Right lobe of liver (tissue), 6 donors: ENCODE measurements around the gene PCIF1. TPM values are rescaled to one million over a fixed set of nuclear protein-coding genes. Genes with fewer than 3 reads are reported as not detected.

Source experiments
- ATAC-seq, 4 donors: fragments of 200-7000 bp; cut with Tn5 transposase; one replicate each; pipeline ENCODE4 v1.9.1; 2020; ENCODE audit warnings: mild to moderate bottlenecking in 4 of 4, moderate library complexity in 4 of 4
- DNase-seq, 3 donors: peaks; one replicate each; pipeline ENCODE4 v3.0.0-alpha.2; 2020
- H3K27ac ChIP-seq, 3 donors: fragments of 200-600 bp; one replicate each; pipeline ENCODE4 v1.8.0; 2022
- H3K27me3 ChIP-seq, 2 donors: fragments of 200-600 bp; one replicate each; pipeline ENCODE4 v1.8.0; 2022
- H3K36me3 ChIP-seq, 4 donors: fragments of 200-600 bp; sonication (generic) in 1 of 4; one replicate each; pipeline versions ENCODE4 v1.5.1 to v1.8.0; 2017 to 2022; ENCODE audit warnings: control low read depth in 1 of 4
- H3K4me1 ChIP-seq, 4 donors: fragments of 200-600 bp; sonication (generic) in 1 of 4; one replicate each; pipeline versions ENCODE4 v1.5.1 to v1.8.0; 2017 to 2022; ENCODE audit warnings: control low read depth in 1 of 4
- H3K4me3 ChIP-seq, 3 donors: fragments of 200-600 bp; one replicate each; pipeline ENCODE4 v1.8.0; 2022
- H3K9me3 ChIP-seq, 4 donors: fragments of 200-600 bp; sonication (generic) in 1 of 4; one replicate each; pipeline versions ENCODE4 v1.5.1 to v1.8.0; 2017 to 2022; ENCODE audit warnings: control low read depth in 1 of 4
- POLR2A ChIP-seq: fragments of 450-650 bp; IDR thresholded peaks from one replicate; pipeline ENCODE4 v1.6.1; 2017; ENCODE audit warnings: antibody characterized with exemption, mild to moderate bottlenecking
- WGBS: methylation state at CpG from one replicate; pipeline ENCODE4 v1.1.6; 2018; ENCODE audit warnings: low coverage, low lambda C conversion rate; ENCODE audit not compliant: insufficient coverage; ENCODE audit errors: missing lambda C conversion rate; 5-methylcytosine and 5-hydroxymethylcytosine counted together
- intact Hi-C, 2 donors: fragments of 100-400 bp; cut with DNase I; formaldehyde crosslinking; loops; one replicate each; pipeline versions ENCODE4 v1.11.2 to v1.14.1; 2022
- total RNA-seq, 6 experiments: library from RNA; depleted of rRNA in 2 of 6; stranded (reverse); fragments of >200 nt in 2 of 6; fragmentation: NEBNext Ultra II Directional in 3 of 6; extraction: Animal tissue kit (Norgen Biotek cat#: 25700) in 3 of 6; gene quantifications; one replicate each; pipeline versions ENCODE4 v1.1.0 to v1.2.4, GENCODE V29; 2016 to 2023
- TF ChIP-seq, protein P1 (sequence below), 4 donors: fragments of 200-600 bp in 3 of 4; fragments of 450-650 bp in 1 of 4; IDR thresholded peaks; one replicate each; pipeline versions ENCODE4 v1.5.1 to v1.8.0; 2016 to 2022; ENCODE audit warnings: antibody characterized with exemption in 4 of 4, mild to moderate bottlenecking in 2 of 4
- donor health status: DM: no; HTN: yes; CAD: no.
- donor health status: DM: no; HTN: no; CAD: no.
- donor health status: DM: no; HTN: no; CAD: no.
- donor health status: DM: no; HTN: yes; CAD: no.
- donor health status: DM: no; HTN: yes; CAD: no.

Gene PCIF1
- total RNA-seq, 6 experiments from 2014 or later: 7.8 to 12.1 (median 9.5) TPM

DNA sequence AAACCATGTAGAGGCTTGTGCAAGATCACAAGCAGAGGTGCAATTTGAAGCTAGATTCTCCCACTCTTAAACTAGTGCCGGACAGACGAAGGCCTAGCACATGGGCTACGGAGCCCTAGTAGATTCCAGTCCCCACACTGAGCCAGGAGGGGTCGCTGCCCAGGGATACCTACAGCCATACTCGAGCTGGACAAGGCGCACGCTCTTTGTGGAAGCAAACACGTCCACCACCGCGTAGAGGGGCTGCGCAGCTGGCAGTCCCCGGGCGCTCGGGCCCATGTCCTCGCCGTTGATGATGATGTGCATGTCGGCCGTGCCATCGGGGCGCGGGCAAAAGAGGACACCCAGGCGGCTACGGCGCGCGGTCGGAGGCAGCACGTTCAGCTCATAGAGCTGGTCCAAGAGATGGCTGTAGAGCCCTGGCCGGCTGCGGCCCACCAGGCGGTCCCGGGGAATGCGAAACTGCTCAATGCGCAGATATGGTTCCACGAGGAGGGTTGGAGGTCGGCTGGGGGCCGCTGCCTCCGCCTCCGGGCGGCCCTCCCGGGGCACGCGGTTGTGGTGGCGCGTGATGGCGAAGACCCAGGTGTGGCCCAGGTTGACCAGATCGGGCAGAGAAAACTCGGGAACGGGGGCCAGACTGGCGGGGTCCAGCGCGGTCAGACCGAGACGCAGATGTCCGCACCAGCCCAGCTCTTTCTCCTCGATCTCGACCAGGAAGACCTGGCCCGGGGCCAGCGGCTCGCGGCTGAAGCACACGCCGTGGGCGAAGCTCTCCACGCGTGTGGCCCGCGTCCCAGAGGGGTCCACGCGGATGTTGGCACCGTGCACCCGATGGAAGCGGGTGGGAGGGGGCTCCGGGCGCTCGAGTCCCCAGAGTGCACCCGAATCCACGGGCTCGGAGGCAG is 44.2 kb upstream of the PCIF1 start:
- DNase-seq (peak; percentile 82 to 87 (median 86)), ATAC-seq (peak; percentile 71 to 81 (median 77))
- Histone ChIP-seq H3K36me3 (peaks cover 0 to 21% (median 9%) of the 10 kb centered on the region in 4 donors), H3K4me1 (peaks cover 0 to 38% (median 6%) of the 10 kb centered on the region in 4 donors), H3K9me3 (no peaks in the 10 kb centered on the region), H3K27me3 (no peaks in the 10 kb centered on the region), H3K4me3 (peak overlapping the region; percentile 75 to 93 (median 77)), H3K27ac (peak overlapping the region; percentile 75 to 82 (median 81))
- TF ChIP-seq, protein P1, sequence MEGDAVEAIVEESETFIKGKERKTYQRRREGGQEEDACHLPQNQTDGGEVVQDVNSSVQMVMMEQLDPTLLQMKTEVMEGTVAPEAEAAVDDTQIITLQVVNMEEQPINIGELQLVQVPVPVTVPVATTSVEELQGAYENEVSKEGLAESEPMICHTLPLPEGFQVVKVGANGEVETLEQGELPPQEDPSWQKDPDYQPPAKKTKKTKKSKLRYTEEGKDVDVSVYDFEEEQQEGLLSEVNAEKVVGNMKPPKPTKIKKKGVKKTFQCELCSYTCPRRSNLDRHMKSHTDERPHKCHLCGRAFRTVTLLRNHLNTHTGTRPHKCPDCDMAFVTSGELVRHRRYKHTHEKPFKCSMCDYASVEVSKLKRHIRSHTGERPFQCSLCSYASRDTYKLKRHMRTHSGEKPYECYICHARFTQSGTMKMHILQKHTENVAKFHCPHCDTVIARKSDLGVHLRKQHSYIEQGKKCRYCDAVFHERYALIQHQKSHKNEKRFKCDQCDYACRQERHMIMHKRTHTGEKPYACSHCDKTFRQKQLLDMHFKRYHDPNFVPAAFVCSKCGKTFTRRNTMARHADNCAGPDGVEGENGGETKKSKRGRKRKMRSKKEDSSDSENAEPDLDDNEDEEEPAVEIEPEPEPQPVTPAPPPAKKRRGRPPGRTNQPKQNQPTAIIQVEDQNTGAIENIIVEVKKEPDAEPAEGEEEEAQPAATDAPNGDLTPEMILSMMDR (IDR thresholded peaks at IDR 0.05): peak; percentile 53 to 75 (median 73)
- TF ChIP-seq POLR2A: peak; percentile 28
- intact Hi-C loops: loop anchor here in 1 of 2 donors (10.0 kb wide), 1 partner anchor 54 kb away; no protein-coding TSS in a partner anchor
- WGBS: under 1% methylated on average over 26 of the region's 79 CpGs

DNA sequence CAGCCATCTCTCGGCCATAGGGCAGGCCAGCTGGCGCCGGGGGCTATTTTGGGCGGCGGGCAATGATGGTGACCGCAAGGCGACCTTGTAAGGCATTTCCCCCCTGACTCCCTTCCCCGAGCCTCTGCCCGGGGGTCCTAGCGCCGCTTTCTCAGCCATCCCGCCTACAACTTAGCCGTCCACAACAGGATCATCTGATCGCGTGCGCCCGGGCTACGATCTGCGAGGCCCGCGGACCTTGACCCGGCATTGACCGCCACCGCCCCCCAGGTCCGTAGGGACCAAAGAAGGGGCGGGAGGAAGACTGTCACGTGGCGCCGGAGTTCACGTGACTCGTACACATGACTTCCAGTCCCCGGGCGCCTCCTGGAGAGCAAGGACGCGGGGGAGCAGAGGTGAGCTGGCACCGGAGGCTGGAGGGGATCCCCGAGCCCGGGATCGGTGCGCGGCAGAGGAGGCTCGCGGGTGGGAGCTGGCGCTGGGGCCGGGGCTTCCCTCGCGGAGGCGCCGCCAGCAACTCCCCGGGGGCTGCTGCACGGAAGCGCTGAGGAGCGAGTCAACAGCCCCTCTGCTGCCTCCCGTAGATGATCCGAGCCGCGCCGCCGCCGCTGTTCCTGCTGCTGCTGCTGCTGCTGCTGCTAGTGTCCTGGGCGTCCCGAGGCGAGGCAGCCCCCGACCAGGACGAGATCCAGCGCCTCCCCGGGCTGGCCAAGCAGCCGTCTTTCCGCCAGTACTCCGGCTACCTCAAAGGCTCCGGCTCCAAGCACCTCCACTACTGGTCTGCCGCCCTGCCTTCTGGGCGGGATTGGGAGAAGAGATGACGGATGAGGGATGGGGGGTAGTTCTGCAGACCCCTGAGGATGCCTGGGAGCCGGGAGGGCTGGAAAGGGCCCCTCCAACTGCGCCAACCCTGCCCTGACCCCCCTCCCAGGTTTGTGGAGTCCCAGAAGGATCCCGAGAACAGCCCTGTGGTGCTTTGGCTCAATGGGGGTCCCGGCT is 43.2 kb upstream of the PCIF1 start, which contains the start of the genes CTSA and NEURL2:
CTSA (plus strand) TSS at position 351 of the 999 bp plus-strand sequence; CDS start at position 585, 234 bp downstream.
NEURL2 (minus strand) TSS at position 224 of the 999 bp plus-strand sequence; CDS start at position 7, 217 bp downstream.
- intact Hi-C loops: loop anchor here in 1 of 2 donors (10.0 kb wide), 1 partner anchor 54 kb away; no protein-coding TSS in a partner anchor
- ATAC-seq: peak; percentile 82 to 89 (median 84)

DNA sequence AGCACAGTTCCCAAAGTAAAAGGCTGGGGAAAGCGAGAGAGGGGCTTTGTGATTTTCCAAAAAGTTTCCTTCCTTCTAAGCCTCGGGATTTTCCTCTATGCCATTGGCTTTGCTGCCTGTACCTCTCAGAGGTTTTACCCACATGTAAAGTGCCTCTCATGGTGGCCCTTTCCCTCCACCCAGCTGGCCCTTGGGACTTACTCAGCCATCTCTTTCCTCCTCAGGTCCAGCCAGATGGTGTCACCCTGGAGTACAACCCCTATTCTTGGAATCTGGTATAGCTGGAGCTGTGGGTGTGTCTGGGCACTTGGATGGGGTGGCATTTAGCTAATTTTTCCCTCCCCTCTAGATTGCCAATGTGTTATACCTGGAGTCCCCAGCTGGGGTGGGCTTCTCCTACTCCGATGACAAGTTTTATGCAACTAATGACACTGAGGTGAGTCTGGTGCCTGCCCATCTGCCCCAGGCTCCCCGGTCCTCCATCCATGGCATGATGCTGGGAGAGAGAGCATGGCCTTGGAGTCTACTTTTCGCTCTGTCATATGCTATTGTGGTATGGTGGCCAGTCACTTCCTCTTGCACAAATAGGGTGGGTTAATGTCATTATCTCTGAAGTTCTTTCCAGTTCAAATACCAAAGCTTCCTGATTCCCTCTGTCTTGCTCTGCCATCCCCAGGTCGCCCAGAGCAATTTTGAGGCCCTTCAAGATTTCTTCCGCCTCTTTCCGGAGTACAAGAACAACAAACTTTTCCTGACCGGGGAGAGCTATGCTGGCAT is 42.2 kb upstream of the PCIF1 start:
- Histone ChIP-seq H3K9me3 (no peaks in the 10 kb centered on the region), H3K27me3 (no peaks in the 10 kb centered on the region), H3K4me1 (peaks cover 0 to 38% (median 6%) of the 10 kb centered on the region in 4 donors), H3K36me3 (peaks cover 0 to 34% (median 17%) of the 10 kb centered on the region in 4 donors), H3K4me3 (peak overlapping the region; percentile 75 to 93 (median 77)), H3K27ac (peak overlapping the region in 2 of 3 donors; percentile 81 to 82)
- ATAC-seq (peak in 1 of 4 donors; percentile 23), DNase-seq (no peak)
- WGBS: 56% methylated on average over 8 of the region's 9 CpGs
- no peak for TF ChIP-seq POLR2A
- TF ChIP-seq, protein P1 (IDR thresholded peaks at IDR 0.05): peak in 1 of 4 donors; percentile 6
- intact Hi-C loops: loop anchor here in 1 of 2 donors (10.0 kb wide), 1 partner anchor 53 kb away; no protein-coding TSS in a partner anchor

More for the DNA sequence above, 43.2 kb upstream of the PCIF1 start, which contains the start of the genes CTSA and NEURL2:
- peak; percentile 95 to 97 (median 97) for DNase-seq
- WGBS: 3% methylated on average over 5 of the region's 78 CpGs
- H3K9me3 ChIP-seq: no peaks in the 10 kb centered on the region
- no peaks in the 10 kb centered on the region for H3K27me3 ChIP-seq
- TF ChIP-seq POLR2A: peak; percentile 80
- TF ChIP-seq, protein P1 (IDR thresholded peaks at IDR 0.05): peak in 1 of 4 donors; percentile 15
- peak within 1 kb of the TSS; percentile 75 to 82 (median 81) for H3K27ac ChIP-seq
- peaks cover 0 to 38% (median 6%) of the 10 kb centered on the region in 4 donors for H3K4me1 ChIP-seq
- H3K36me3 ChIP-seq: peaks cover 0 to 29% (median 12%) of the 10 kb centered on the region in 4 donors
- peak within 1 kb of the TSS; percentile 75 to 93 (median 77) for H3K4me3 ChIP-seq
